H1 (cell line): ENCODE results near the gene AKIRIN2. TPM values are rescaled to one million over a fixed set of nuclear protein-coding genes. Genes with fewer than 3 reads are reported as not detected.

Source experiments
- ASH2L ChIP-seq: fragments of 200-600, 300-600 bp; sonication (generic); IDR thresholded peaks from one replicate; pipeline ENCODE4 v1.7.1; 2017; ENCODE audit warnings: low read length
- BCL11A ChIP-seq, 2 experiments: IDR thresholded peaks; one replicate each; pipeline ENCODE4 v1.6.1; 2011; ENCODE audit warnings: low read depth in 2 of 2, low read length in 2 of 2, mild to moderate bottlenecking in 2 of 2
- CBX8 ChIP-seq: fragments of 300-800, 300-1000 bp; sonication (generic); IDR thresholded peaks from 2 replicates; pipeline ENCODE4 v1.7.1; 2016; ENCODE audit warnings: low read depth, low read length, borderline replicate concordance
- CHD1 ChIP-seq: IDR thresholded peaks from 2 replicates; pipeline ENCODE4 v1.6.1; 2012; ENCODE audit warnings: low read depth, low read length, improper control_type of control experiment
- CTBP2 ChIP-seq: IDR thresholded peaks from 2 replicates; pipeline ENCODE4 v1.7.0; 2011; ENCODE audit warnings: borderline replicate concordance, mild to moderate bottlenecking, moderate library complexity, mixed read lengths, low read length; ENCODE audit not compliant: insufficient read depth, insufficient read length
- EGR1 ChIP-seq: IDR thresholded peaks from 2 replicates; pipeline ENCODE4 v1.6.1; 2011; ENCODE audit warnings: low read depth, low read length, borderline replicate concordance
- EP300 ChIP-seq, 2 experiments: IDR thresholded peaks; 1 replicate in 1 of 2; 2 replicates in 1 of 2; pipeline ENCODE4 v1.6.1; 2011 to 2012; ENCODE audit warnings: low read depth in 2 of 2, low read length in 2 of 2, mild to moderate bottlenecking in 2 of 2, borderline replicate concordance in 1 of 2, inconsistent platforms in 1 of 2, moderate library complexity in 1 of 2
- EZH2 ChIP-seq: fragments of 200-600 bp; sonication (generic); IDR thresholded peaks from 2 replicates; pipeline ENCODE4 v1.7.1; 2012; ENCODE audit warnings: low read depth, mild to moderate bottlenecking, moderate library complexity, low read length, inconsistent platforms; ENCODE audit not compliant: severe bottlenecking
- FOSL1 ChIP-seq: IDR thresholded peaks from 2 replicates; pipeline ENCODE4 v1.6.1; 2011; ENCODE audit warnings: mild to moderate bottlenecking, low read depth, low read length, moderate library complexity; ENCODE audit not compliant: insufficient read depth
- GABPA ChIP-seq: IDR thresholded peaks from 2 replicates; pipeline ENCODE4 v1.6.1; 2011; ENCODE audit warnings: mild to moderate bottlenecking, low read length, moderate library complexity, borderline replicate concordance; ENCODE audit not compliant: insufficient read depth
- GTF2F1 ChIP-seq: IDR thresholded peaks from 2 replicates; pipeline ENCODE4 v1.6.1; 2012; ENCODE audit warnings: low read depth, low read length, improper control_type of control experiment, borderline replicate concordance
- HDAC6 ChIP-seq: IDR thresholded peaks from one replicate; pipeline ENCODE4 v1.7.1; 2012; ENCODE audit warnings: low read depth, mild to moderate bottlenecking, inconsistent platforms, low read length, moderate library complexity
- JUN ChIP-seq: IDR thresholded peaks from 2 replicates; pipeline ENCODE4 v1.6.1; 2011; ENCODE audit warnings: low read depth, mild to moderate bottlenecking, improper control_type of control experiment, low read length
- KDM1A ChIP-seq: fragments of 200-600, 300-600 bp; sonication (generic); IDR thresholded peaks from 2 replicates; pipeline ENCODE4 v1.7.1; 2016; ENCODE audit warnings: mild to moderate bottlenecking, low read length, borderline replicate concordance
- NANOG ChIP-seq: IDR thresholded peaks from 2 replicates; pipeline ENCODE4 v1.6.1; 2011; ENCODE audit warnings: low read length, low read depth, mild to moderate bottlenecking, inconsistent platforms; ENCODE audit not compliant: insufficient read depth, poor library complexity, severe bottlenecking
- PHF8 ChIP-seq: fragments of 200-600 bp; sonication (generic); conservative IDR thresholded peaks from 2 replicates; pipeline ENCODE4 v1.7.1; 2012; ENCODE audit warnings: low read depth, mild to moderate bottlenecking, inconsistent platforms, low read length, moderate library complexity
- RXRA ChIP-seq: IDR thresholded peaks from 2 replicates; pipeline ENCODE4 v1.6.1; 2011; ENCODE audit warnings: low read depth, mild to moderate bottlenecking, low read length, moderate library complexity; ENCODE audit not compliant: insufficient read depth
- SAP30 ChIP-seq: fragments of 300-600 bp; sonication (generic); IDR thresholded peaks from 2 replicates; pipeline ENCODE4 v1.7.1; 2012; ENCODE audit warnings: low read length, moderate library complexity, mild to moderate bottlenecking, inconsistent platforms; ENCODE audit not compliant: insufficient read depth, insufficient replicate concordance
- SIRT6 ChIP-seq: IDR thresholded peaks from one replicate; pipeline ENCODE4 v1.7.1; 2012; ENCODE audit warnings: low read length, inconsistent platforms
- SIX5 ChIP-seq: IDR thresholded peaks from 2 replicates; pipeline ENCODE4 v1.6.1; 2011; ENCODE audit warnings: mild to moderate bottlenecking, low read depth, low read length
- SRF ChIP-seq: IDR thresholded peaks from 2 replicates; pipeline ENCODE4 v1.6.1; 2011; ENCODE audit warnings: mild to moderate bottlenecking, low read depth, low read length, moderate library complexity
- TAF1 ChIP-seq: IDR thresholded peaks from 2 replicates; pipeline ENCODE4 v1.6.1; 2011; ENCODE audit warnings: mild to moderate bottlenecking, low read depth, low read length
- TCF12 ChIP-seq: IDR thresholded peaks from 2 replicates; pipeline ENCODE4 v1.6.1; 2011; ENCODE audit warnings: low read depth, mild to moderate bottlenecking, low read length
- TEAD4 ChIP-seq: IDR thresholded peaks from 2 replicates; pipeline ENCODE4 v1.6.1; 2012; ENCODE audit warnings: low read depth, low read length, inconsistent platforms, mixed read lengths
- polyA plus RNA-seq, 7 experiments: library from polyadenylated mRNA; depleted of rRNA in 3 of 7; stranded (reverse) in 5 of 7; unstranded in 2 of 7; fragments of >200 nt in 5 of 7; fragments of 200-250 nt in 2 of 7; gene quantifications; 1 replicate in 5 of 7; 2 replicates in 1 of 7; 4 replicates in 1 of 7; pipeline versions ENCODE4 v1.2.1 to v1.2.3, GENCODE V29; 2011 to 2013; ENCODE audit warnings: missing spikeins in 2 of 7, mixed read lengths in 2 of 7
- total RNA-seq: library from RNA; stranded (reverse); fragmentation: NEBNext Ultra II Directional; extraction: Animal tissue kit (Norgen Biotek cat#: 25700); gene quantifications from 2 replicates; pipeline ENCODE4 v1.2.1, GENCODE V29; 2021

Gene AKIRIN2
- total and polyA plus RNA-seq, 2 of the 8 experiments (the other 6 are each of a cell fraction or from before 2014, with no cell fraction given), result 35.6 to 75.3 TPM

- TF ChIP-seq KDM1A (no peak), BCL11A (IDR thresholded peaks at IDR 0.05; ENCODE audit: low read depth in 2 of 2, low read length in 2 of 2) (no peak), CBX8 (no peak), SAP30 (no peak), NANOG (no peak), SIRT6 (no peak), GABPA (no peak), TAF1 (peak; percentile 96), HDAC6 (no peak), GTF2F1 (peak; percentile 67), SRF (peak; percentile 42; the same call in 1 of the 2 replicates), TEAD4 (peak; percentile 71; the same call in 1 of the 2 replicates), FOSL1 (no peak), ASH2L (peak; percentile 35), PHF8 (peak; percentile 95), RXRA (no peak), EGR1 (peak; percentile 57; the same call in 1 of the 2 replicates), CHD1 (peak; percentile 47; the same call in 1 of the 2 replicates), CTBP2 (no peak), EP300 (IDR thresholded peaks at IDR 0.05; ENCODE audit: borderline replicate concordance in 1 of 2, low read depth in 2 of 2, low read length in 2 of 2) (no peak), JUN (no peak), EZH2 (no peak), SIX5 (peak; percentile 92), TCF12 (no peak)
Measured at GRCh38 chr6:87701676-87702588, at the start of gene AKIRIN2 (continued).
